Measurements from ENCODE around the gene NINL.

The NINL gene

DNA sequence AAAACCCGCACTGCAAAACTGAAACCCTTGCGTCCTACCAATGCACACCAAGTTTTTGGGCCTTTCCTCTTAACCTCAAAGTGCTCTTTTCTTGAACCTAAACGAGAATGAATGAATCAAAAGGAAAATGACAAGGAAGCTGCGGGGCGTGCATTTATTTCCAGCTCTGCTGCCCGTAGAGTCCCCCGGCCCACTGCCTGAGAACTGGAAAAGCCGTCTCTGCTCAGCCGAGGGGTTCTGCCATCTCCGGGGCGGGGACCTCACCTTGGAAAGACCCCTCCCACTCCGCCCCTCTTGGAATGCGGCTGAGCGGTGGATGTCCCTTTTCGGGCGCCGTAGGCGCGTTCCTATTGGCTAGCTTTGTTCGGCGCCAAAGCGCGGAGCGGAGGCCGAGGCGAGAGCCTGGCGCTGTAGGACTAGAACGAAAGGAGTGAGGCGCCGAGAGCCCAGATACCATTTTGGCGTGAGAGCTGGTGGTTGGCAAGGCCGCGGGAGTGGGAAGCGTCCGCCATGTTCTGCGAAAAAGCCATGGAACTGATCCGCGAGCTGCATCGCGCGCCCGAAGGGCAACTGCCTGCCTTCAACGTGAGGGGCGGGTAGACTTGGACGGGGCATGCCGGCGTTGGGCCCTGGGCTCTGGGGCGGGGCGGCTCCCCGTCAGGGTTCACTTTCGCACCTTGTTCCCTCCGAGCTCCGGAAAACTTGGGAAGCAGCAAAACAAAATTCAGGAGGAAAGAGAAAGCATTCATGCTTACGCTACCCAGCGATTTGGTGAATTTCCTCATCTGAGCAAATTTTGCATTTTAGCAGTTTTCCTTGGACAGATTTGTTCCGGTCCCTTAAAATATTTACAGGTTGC lies 177.8 kb downstream of the NINL start, which contains the start of gene GINS1:
Gene GINS1 (plus strand): TSS at position 363 of the 859 bp plus-strand sequence. CDS start 148 bp downstream, at position 511.
- DNase-seq (ENCODE audit: low spot score): peak; percentile 79
